HG03095 (cell line): ENCODE results near the gene EXOC3.
"Not testable (repeated sequence)": the region's sequence is repeated elsewhere in the genome, so short reads cannot be mapped to it uniquely, and the experiment has no call there.

Experiments
- ATAC-seq: cut with Tn5 transposase; IDR thresholded peaks from one replicate; pipeline ENCODE4 v1.9.1; 2021; ENCODE audit warnings: moderate library complexity; ENCODE audit not compliant: unreplicated experiment

Gene EXOC3

GRCh38 chr5:406041-406440, 36.9 kb upstream of the EXOC3 start:
- ATAC-seq, result no peak

GRCh38 chr5:407051-407450, 35.9 kb upstream of the EXOC3 start:
- no peak for ATAC-seq

GRCh38 chr5:407801-408268, 35.1 kb upstream of the EXOC3 start:
- no peak for ATAC-seq

GRCh38 chr5:410911-411517, 32.0 kb upstream of the EXOC3 start:
- no peak for ATAC-seq

- ATAC-seq, result no peak
Measured at GRCh38 chr5:411728-412127, 31.2 kb upstream of the EXOC3 start.

GRCh38 chr5:414991-415927, 27.7 kb upstream of the EXOC3 start:
- ATAC-seq, result not testable (repeated sequence)

- no peak for ATAC-seq
Measured at GRCh38 chr5:415928-416635, 26.9 kb upstream of the EXOC3 start.

GRCh38 chr5:416636-416960, 26.4 kb upstream of the EXOC3 start:
- no peak for ATAC-seq

GRCh38 chr5:417301-418161, 25.4 kb upstream of the EXOC3 start:
- no peak for ATAC-seq

GRCh38 chr5:418162-419121, 24.5 kb upstream of the EXOC3 start:
- no peak for ATAC-seq

GRCh38 chr5:419970-420369, 23.0 kb upstream of the EXOC3 start:
- no peak for ATAC-seq

- ATAC-seq, result no peak
Measured at GRCh38 chr5:420632-421286, 22.2 kb upstream of the EXOC3 start.

- ATAC-seq, result no peak
Measured at GRCh38 chr5:421287-421880, 21.6 kb upstream of the EXOC3 start.

GRCh38 chr5:421901-422300, 21.1 kb upstream of the EXOC3 start:
- no peak for ATAC-seq

GRCh38 chr5:422323-423232, 20.4 kb upstream of the EXOC3 start:
- ATAC-seq, result no peak

GRCh38 chr5:423233-423565, 19.8 kb upstream of the EXOC3 start:
- ATAC-seq, result no peak

GRCh38 chr5:423626-424261, 19.2 kb upstream of the EXOC3 start:
- ATAC-seq, result no peak
